Endothelial cell of umbilical vein (primary cell): ENCODE measurements around the gene CISD2.
"Not testable (repeated sequence)": the region's sequence is repeated elsewhere in the genome, so short reads cannot be mapped to it uniquely, and the experiment has no call there.

Source experiments
- EZH2 ChIP-seq: IDR thresholded peaks from 2 replicates; pipeline ENCODE4 v1.6.1; 2012; ENCODE audit warnings: borderline replicate concordance, low read depth, mild to moderate bottlenecking, moderate library complexity, low read length, inconsistent platforms; ENCODE audit not compliant: severe bottlenecking
- JUN ChIP-seq: IDR thresholded peaks from 2 replicates; pipeline ENCODE4 v1.6.1; 2011; ENCODE audit warnings: borderline replicate concordance, low read depth; ENCODE audit not compliant: insufficient read length, insufficient read depth
- POLR2A ChIP-seq: IDR thresholded peaks from 2 replicates; pipeline ENCODE4 v1.6.1; 2012; ENCODE audit warnings: low read depth, mild to moderate bottlenecking, control low read depth, low read length
- POLR2AphosphoS5 ChIP-seq: IDR thresholded peaks from 2 replicates; pipeline ENCODE4 v1.6.1; 2012; ENCODE audit warnings: low read depth, mild to moderate bottlenecking, control low read depth, low read length, moderate library complexity; ENCODE audit not compliant: insufficient read depth
- TF ChIP-seq, protein P1 (sequence below), 2 donors: IDR thresholded peaks; 1 replicate in 1 of 2; 2 replicates in 1 of 2; pipeline ENCODE4 v1.5.1; 2011; ENCODE audit warnings: low read length in 2 of 2, mild to moderate bottlenecking in 2 of 2, moderate library complexity in 2 of 2, control low read depth in 1 of 2, inconsistent platforms in 1 of 2, low read depth in 1 of 2; ENCODE audit not compliant: insufficient read depth in 1 of 2; ENCODE audit errors: extremely low read depth in 1 of 2
- TF ChIP-seq, protein P2 (sequence below): IDR thresholded peaks from 2 replicates; pipeline ENCODE4 v1.6.1; 2011; ENCODE audit not compliant: insufficient read depth, insufficient read length

DNA sequence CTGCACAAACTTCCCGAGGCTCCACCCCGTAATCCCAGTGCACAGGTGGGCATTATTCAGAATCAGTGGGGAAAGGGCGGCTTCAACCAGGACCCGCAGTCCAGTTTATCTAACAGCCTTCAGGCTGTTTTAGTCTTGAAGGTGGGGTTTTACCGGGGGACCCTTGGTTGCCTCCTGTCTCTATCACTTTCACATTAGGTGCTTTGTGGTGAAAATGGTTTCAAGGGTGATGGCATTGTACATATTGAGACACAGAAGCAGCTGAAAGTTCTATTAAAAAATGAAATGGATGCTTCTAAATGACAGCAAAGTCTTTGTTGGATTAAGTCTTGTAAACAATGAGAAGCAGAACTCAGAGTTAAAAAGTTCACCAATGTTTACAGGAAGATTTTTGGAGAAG lies 27.8 kb downstream of the CISD2 start:
- not testable (repeated sequence) for TF ChIP-seq POLR2A, POLR2AphosphoS5, JUN, EZH2
- TF ChIP-seq, protein P1, sequence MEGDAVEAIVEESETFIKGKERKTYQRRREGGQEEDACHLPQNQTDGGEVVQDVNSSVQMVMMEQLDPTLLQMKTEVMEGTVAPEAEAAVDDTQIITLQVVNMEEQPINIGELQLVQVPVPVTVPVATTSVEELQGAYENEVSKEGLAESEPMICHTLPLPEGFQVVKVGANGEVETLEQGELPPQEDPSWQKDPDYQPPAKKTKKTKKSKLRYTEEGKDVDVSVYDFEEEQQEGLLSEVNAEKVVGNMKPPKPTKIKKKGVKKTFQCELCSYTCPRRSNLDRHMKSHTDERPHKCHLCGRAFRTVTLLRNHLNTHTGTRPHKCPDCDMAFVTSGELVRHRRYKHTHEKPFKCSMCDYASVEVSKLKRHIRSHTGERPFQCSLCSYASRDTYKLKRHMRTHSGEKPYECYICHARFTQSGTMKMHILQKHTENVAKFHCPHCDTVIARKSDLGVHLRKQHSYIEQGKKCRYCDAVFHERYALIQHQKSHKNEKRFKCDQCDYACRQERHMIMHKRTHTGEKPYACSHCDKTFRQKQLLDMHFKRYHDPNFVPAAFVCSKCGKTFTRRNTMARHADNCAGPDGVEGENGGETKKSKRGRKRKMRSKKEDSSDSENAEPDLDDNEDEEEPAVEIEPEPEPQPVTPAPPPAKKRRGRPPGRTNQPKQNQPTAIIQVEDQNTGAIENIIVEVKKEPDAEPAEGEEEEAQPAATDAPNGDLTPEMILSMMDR (IDR thresholded peaks at IDR 0.05; ENCODE audit: extremely low read depth in 1 of 2, insufficient read depth in 1 of 2, low read depth in 1 of 2, low read length in 2 of 2), result not testable (repeated sequence)
- TF ChIP-seq, protein P2, sequence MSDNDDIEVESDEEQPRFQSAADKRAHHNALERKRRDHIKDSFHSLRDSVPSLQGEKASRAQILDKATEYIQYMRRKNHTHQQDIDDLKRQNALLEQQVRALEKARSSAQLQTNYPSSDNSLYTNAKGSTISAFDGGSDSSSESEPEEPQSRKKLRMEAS, result not testable (repeated sequence)
